ENCODE data around the gene IFT81. TPM values are rescaled to one million over a fixed set of nuclear protein-coding genes. Genes with fewer than 3 reads are reported as not detected.

IFT81 gene
- total and polyA plus RNA-seq, 2 of the 13 experiments (the other 11 are each of a cell fraction or from before 2014, with no cell fraction given), result 4.2 to 13.0 TPM

DNA sequence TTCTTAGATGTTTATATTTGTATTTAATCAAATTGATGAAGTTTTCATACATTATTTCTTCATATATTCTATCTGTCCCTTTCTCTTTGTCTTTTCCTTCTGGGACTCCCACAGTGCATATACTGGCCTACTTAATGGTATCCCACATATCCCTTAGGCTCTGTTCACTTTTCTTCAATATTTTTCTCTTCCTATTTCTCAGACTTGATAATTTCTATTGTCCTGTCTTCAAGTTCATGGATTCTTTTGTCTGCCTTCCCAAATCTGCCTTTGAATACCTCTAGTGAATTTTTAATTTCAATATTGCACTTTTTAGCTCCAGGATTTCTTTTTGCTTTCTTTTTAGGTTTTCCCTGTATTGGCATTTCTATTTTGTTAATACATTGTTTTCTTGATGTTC lies 33.4 kb downstream of the IFT81 start:
- ChIA-PET POLR2A (no interaction called here), CTCF (ENCODE audit: low intra/inter-chr PET ratio, low total read pairs) (no interaction called here)
- no peak overlapping the region for H3K4me2 ChIP-seq (ENCODE audit: low read depth, low read length)
- no peaks in the 10 kb centered on the region for H4K20me1 ChIP-seq (ENCODE audit: insufficient read depth, low read length)
- H3K9ac ChIP-seq (ENCODE audit: insufficient read depth, low read depth, low read length), result no peak overlapping the region
- H3K79me2 ChIP-seq (ENCODE audit: insufficient read depth, low read length), result no peaks in the 10 kb centered on the region
- no peak overlapping the region for H3K27ac ChIP-seq (ENCODE audit: extremely low read length, insufficient read depth, low read length)
- H3K36me3 ChIP-seq (replicated peaks in 1 of 2; ENCODE audit: control insufficient read depth in 1 of 2, insufficient read depth in 2 of 2, low read length in 2 of 2), result peaks cover 7 to 11% of the 10 kb centered on the region in 2 experiments; a peak in 3 of 5 replicates
- no peak overlapping the region for H3K4me3 ChIP-seq (replicated peaks in 1 of 3; ENCODE audit: insufficient read depth in 1 of 3, low read depth in 2 of 3, low read length in 3 of 3)
- TF ChIP-seq ZNF709 (CRISPR knock-in tag; IDR thresholded peaks at IDR 0.05) (peak; percentile 80; the same call in 1 of the 2 replicates), HNRNPLL (IDR thresholded peaks at IDR 0.05; ENCODE audit: low read depth, low read length, poor library complexity, severe bottlenecking) (no peak), ZNF547 (CRISPR knock-in tag; IDR thresholded peaks at IDR 0.05) (no peak), NR2F2 (IDR thresholded peaks at IDR 0.05; ENCODE audit: borderline replicate concordance, low read depth) (no peak), ZNF160 (CRISPR knock-in tag; IDR thresholded peaks at IDR 0.05) (peak; percentile 91; the same call in 1 of the 2 replicates), ZFX (CRISPR knock-in tag; IDR thresholded peaks at IDR 0.05; ENCODE audit: low read depth) (no peak), NFE2L1 (CRISPR knock-in tag; IDR thresholded peaks at IDR 0.05; ENCODE audit: borderline replicate concordance) (no peak), ZNF224 (CRISPR knock-in tag; IDR thresholded peaks at IDR 0.05) (no peak), PCBP2 (optimal IDR thresholded peaks at IDR 0.05; ENCODE audit: low read depth, low read length, poor library complexity, severe bottlenecking) (no peak), JUND (CRISPR knock-in tag; IDR thresholded peaks at IDR 0.05) (no peak), RELA (CRISPR knock-in tag; IDR thresholded peaks at IDR 0.05) (no peak)
- TF ChIP-seq, protein P1, sequence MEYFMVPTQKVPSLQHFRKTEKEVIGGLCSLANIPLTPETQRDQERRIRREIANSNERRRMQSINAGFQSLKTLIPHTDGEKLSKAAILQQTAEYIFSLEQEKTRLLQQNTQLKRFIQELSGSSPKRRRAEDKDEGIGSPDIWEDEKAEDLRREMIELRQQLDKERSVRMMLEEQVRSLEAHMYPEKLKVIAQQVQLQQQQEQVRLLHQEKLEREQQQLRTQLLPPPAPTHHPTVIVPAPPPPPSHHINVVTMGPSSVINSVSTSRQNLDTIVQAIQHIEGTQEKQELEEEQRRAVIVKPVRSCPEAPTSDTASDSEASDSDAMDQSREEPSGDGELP (IDR thresholded peaks at IDR 0.05; ENCODE audit: borderline replicate concordance, low read depth), result no peak
- TF ChIP-seq, protein P2, sequence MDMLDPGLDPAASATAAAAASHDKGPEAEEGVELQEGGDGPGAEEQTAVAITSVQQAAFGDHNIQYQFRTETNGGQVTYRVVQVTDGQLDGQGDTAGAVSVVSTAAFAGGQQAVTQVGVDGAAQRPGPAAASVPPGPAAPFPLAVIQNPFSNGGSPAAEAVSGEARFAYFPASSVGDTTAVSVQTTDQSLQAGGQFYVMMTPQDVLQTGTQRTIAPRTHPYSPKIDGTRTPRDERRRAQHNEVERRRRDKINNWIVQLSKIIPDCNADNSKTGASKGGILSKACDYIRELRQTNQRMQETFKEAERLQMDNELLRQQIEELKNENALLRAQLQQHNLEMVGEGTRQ (IDR thresholded peaks at IDR 0.05; ENCODE audit: low read depth, low read length), result no peak
- TF ChIP-seq, protein P2 (CRISPR knock-in tag; IDR thresholded peaks at IDR 0.05; ENCODE audit: borderline replicate concordance), result no peak
- ATAC-seq (no peak), FAIRE-seq (no peak), DNase-seq (ENCODE audit: low spot score) (no peak)
- peaks cover 9% of the 10 kb centered on the region; the same call in 1 of the 2 replicates for H3K9me3 ChIP-seq (ENCODE audit: low read length)
- intact Hi-C loops (cut with micrococcal nuclease; ENCODE audit: unreplicated experiment), result no loop called here
- H3K27me3 ChIP-seq (ENCODE audit: control insufficient read depth in 1 of 2, insufficient read depth in 2 of 2, low read length in 2 of 2), result no peaks in the 10 kb centered on the region
- in situ Hi-C loops (cut with HindIII; ENCODE audit: extremely low pct_ligation_motif_present, low pct_unique_long_range_greater_than_20kb), result no loop called here
- BruUV-seq (replicated peaks), result no TSS peak
- H3K4me1 ChIP-seq (ENCODE audit: insufficient read depth, low read length), result no peaks in the 10 kb centered on the region
- H2AFZ ChIP-seq (ENCODE audit: low read length), result no peak overlapping the region

All from HepG2 (cell line).